ENCODE data around the gene INSM1.

INSM1 gene

DNA sequence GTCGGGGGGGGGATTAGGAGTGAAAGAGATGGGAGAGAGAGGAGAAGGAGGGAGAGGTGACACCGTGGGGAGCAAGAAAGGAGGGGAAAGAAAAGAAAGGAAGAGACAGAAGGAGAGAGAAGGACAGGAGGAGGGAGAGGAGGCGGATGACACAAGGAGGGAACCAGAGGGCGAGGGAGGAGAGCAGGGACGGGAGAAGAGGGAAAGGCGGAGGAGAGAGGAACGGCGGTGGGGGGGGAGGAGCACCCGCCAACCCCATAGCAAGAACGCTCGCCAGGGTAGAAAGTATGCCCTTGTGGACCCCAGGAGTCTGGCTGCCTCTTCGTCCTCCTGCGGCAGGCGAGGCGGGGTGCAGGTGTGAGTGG lies 4.5 kb upstream of the INSM1 start:
- Histone ChIP-seq H3K27me3 (replicated peaks; ENCODE audit: control insufficient read depth, insufficient read depth, low read length) (peaks cover 61% of the 10 kb centered on the region), H3K36me3 (ENCODE audit: control insufficient read depth, insufficient read depth, low read length, severe bottlenecking) (no peaks in the 10 kb centered on the region), H3K9ac (ENCODE audit: low read length) (no peak overlapping the region), H3K9me3 (ENCODE audit: control insufficient read depth, low read length) (no peaks in the 10 kb centered on the region), H3K4me3 (ENCODE audit: low read length) (no peak overlapping the region), H3K4me1 (ENCODE audit: control insufficient read depth, insufficient read depth, low read length) (peaks cover 4% of the 10 kb centered on the region)
- no peak for DNase-seq (ENCODE audit: low read depth)

DNA sequence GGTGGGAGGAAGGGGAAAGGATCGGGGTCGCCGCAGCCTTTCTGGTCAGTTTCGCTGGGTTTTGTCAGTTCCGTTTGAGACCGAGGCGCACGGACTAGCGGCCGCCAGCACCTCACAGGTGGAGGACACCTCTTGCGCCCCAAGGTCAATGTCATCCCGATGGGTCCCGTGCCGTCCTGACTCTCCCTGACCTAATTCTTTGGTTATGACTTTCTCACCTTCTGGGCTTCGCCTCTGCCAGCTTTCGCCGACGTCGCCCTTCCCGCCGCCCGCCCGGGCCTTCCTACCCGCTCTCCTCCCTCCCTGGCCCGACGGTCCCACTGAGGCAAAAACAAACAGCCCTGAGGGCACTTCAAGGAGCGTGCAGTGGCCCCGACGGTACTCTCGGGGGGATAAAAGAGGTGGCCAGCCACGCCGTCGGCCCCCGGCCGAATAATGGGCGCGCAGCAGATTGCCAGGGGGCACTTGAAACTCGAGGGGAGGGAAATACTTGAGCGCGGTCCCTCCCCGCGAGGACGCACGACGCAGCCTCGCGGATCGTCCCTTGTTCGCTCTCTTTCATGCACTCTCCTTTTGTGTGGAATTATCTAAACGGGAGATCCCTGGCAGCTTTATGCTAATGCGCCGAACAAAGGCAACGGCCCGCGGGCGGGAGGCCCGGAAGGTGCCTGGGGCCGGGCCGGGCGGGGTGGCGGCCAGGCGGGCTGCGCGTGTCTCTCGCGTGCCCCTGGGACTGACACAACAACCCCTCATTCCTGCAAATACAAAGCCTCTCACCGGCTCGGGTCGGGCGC lies 3.9 kb upstream of the INSM1 start:
- no peak for DNase-seq (ENCODE audit: low read depth)
- H3K9ac ChIP-seq (ENCODE audit: low read length), result no peak overlapping the region
- H3K36me3 ChIP-seq (ENCODE audit: control insufficient read depth, insufficient read depth, low read length, severe bottlenecking), result no peaks in the 10 kb centered on the region
- H3K27me3 ChIP-seq (replicated peaks; ENCODE audit: control insufficient read depth, insufficient read depth, low read length), result peaks cover 55% of the 10 kb centered on the region
- no peak overlapping the region for H3K4me3 ChIP-seq (ENCODE audit: low read length)
- H3K9me3 ChIP-seq (ENCODE audit: control insufficient read depth, low read length), result no peaks in the 10 kb centered on the region
- peaks cover 4% of the 10 kb centered on the region for H3K4me1 ChIP-seq (ENCODE audit: control insufficient read depth, insufficient read depth, low read length)

DNA sequence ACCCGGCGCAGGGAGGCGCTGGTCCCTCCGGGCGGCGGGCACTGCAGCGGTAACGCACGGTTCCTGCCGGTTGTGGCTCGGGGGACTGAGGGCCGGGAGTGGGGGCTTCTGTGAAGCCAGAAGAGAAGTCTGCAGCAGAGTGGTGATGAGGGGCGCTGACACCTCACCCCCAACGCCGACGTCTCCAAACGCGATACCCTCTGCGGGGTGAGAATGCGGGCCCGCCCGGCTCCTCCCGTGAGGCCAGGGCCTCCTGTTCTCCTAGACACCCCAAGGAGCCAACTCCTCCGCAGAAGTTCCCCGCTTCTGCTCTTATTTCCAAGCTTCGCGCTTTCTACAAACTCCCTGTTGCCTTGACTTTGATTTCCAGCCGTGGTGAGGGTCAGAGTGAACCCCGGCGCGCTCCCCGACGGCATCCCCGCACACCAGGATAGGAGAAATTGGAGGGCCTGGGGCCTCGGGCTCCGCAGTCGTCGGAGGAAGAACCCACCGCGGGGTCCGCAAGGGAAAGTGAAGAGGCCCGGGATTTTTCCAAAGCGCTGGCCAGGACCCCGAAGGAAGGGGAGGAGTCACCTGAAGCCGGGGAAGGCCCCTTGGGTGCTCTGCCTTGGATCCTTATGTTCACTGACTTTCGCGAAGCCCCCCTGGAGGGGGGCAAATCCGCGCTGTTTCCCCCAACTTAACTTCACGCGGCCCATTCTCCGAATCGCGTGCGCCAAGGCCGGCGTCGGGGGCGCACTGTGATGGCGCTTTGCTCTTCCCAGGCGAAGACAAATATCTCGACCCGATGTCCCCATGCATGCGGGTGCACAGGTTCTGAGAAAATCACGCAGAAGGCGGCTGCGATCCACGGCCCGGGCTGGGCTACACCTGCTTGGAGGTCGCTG lies 3.1 kb upstream of the INSM1 start:
- peaks cover 54% of the 10 kb centered on the region for H3K27me3 ChIP-seq (replicated peaks; ENCODE audit: control insufficient read depth, insufficient read depth, low read length)
- peaks cover 5% of the 10 kb centered on the region for H3K4me1 ChIP-seq (ENCODE audit: control insufficient read depth, insufficient read depth, low read length)
- H3K9me3 ChIP-seq (ENCODE audit: control insufficient read depth, low read length), result no peaks in the 10 kb centered on the region
- DNase-seq (ENCODE audit: low read depth), result no peak
- H3K4me3 ChIP-seq (ENCODE audit: low read length), result no peak overlapping the region
- H3K9ac ChIP-seq (ENCODE audit: low read length), result no peak overlapping the region
- no peaks in the 10 kb centered on the region for H3K36me3 ChIP-seq (ENCODE audit: control insufficient read depth, insufficient read depth, low read length, severe bottlenecking)

DNA sequence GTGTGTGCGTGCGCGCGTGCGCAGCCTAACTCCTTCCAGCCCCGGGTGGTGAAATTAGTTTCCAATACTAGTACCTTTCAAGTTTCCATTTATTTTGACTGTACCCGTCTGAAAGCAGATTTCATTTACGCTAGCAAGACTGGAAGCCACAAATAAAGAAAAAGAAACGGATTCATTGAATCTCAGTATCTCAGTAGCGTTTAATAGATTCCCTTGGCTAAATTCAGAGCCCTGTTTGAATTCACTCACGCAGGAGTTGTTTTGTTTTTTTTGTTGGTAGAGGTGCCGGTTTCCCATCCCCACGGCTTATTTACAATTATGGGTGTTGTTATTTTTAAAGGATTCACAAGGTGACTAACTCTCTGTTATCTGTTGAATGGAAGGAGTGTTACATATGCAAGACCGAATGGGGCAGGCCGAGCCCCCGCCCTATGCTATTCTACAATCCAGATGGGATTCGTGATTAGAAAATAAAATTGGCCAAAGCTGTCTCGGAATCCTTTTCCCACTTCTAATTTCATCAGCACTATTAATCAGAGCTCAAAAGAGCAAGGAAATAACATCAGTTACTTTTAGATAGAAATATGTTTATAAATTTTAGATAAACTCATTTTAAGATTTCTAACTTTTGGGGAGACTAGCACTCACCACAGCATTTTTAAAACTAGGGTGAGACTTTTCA lies 2.3 kb upstream of the INSM1 start:
- Histone ChIP-seq H3K27me3 (replicated peaks; ENCODE audit: control insufficient read depth, insufficient read depth, low read length) (peaks cover 61% of the 10 kb centered on the region), H3K4me3 (ENCODE audit: low read length) (no peak overlapping the region), H3K4me1 (ENCODE audit: control insufficient read depth, insufficient read depth, low read length) (peaks cover 4% of the 10 kb centered on the region), H3K36me3 (ENCODE audit: control insufficient read depth, insufficient read depth, low read length, severe bottlenecking) (no peaks in the 10 kb centered on the region), H3K9me3 (ENCODE audit: control insufficient read depth, low read length) (no peaks in the 10 kb centered on the region), H3K9ac (ENCODE audit: low read length) (no peak overlapping the region)
- DNase-seq (ENCODE audit: low read depth), result no peak

DNA sequence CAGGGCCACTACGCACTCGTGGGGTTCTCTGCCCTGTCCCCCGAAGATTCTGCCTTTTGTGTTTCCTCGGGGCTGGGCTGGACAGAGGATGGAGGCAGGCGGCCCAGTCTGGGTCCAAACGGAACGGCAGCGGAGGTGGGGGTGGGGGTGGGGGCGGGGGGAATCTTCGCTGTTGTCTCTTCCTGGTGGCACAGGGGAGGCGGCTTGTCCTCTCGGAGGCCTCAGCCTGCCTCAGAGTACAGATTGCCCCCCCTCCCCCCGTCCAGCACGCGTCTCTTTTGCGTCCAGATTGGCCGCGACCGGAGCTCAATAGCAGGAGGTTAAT lies 1.4 kb upstream of the INSM1 start:
- Histone ChIP-seq H3K4me3 (ENCODE audit: low read length) (no peak overlapping the region), H3K9ac (ENCODE audit: low read length) (no peak overlapping the region), H3K36me3 (ENCODE audit: control insufficient read depth, insufficient read depth, low read length, severe bottlenecking) (no peaks in the 10 kb centered on the region), H3K9me3 (ENCODE audit: control insufficient read depth, low read length) (no peaks in the 10 kb centered on the region), H3K4me1 (ENCODE audit: control insufficient read depth, insufficient read depth, low read length) (peaks cover 4% of the 10 kb centered on the region), H3K27me3 (replicated peaks; ENCODE audit: control insufficient read depth, insufficient read depth, low read length) (peaks cover 61% of the 10 kb centered on the region)
- DNase-seq (ENCODE audit: low read depth), result no peak

DNA sequence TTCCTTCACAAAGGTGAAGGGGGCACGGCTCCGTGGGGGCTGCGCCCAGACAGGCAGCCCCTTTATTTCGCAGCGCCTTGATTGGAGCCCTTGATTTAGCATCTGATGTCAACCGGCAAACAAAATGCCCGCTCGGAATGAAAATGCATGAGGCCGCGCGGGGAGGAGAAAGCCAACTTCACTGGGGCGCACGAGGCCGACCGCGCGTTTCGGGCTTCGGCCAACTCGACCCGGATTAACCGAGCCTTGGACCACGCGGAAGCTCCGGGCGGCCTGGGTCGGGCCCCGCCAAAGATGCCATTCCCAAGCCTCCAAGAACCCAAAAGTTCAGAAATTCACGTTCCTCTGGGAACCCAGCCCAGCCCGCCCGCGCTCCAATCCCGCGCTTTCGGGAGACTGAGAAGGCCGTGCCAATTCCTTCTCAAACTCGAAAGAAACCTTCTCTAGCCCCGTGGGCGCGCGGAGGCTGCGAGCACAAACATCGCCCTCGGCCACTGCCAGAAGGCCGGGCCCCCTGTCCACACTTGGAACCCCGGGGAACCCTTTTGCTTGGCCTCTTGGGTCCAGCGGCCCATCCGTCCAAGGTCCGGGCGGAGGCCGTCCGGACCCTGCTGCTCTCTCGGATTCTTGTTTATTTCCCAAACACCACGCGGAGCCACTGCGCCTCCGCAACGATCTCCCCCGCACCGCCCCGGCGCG lies 879 bp upstream of the INSM1 start:
- no peaks in the 10 kb centered on the region for H3K36me3 ChIP-seq (ENCODE audit: control insufficient read depth, insufficient read depth, low read length, severe bottlenecking)
- H3K4me1 ChIP-seq (ENCODE audit: control insufficient read depth, insufficient read depth, low read length), result peaks cover 4% of the 10 kb centered on the region
- H3K4me3 ChIP-seq (ENCODE audit: low read length), result no peak overlapping the region
- DNase-seq (ENCODE audit: low read depth), result no peak
- peaks cover 61% of the 10 kb centered on the region for H3K27me3 ChIP-seq (replicated peaks; ENCODE audit: control insufficient read depth, insufficient read depth, low read length)
- H3K9ac ChIP-seq (ENCODE audit: low read length), result no peak overlapping the region
- no peaks in the 10 kb centered on the region for H3K9me3 ChIP-seq (ENCODE audit: control insufficient read depth, low read length)

DNA sequence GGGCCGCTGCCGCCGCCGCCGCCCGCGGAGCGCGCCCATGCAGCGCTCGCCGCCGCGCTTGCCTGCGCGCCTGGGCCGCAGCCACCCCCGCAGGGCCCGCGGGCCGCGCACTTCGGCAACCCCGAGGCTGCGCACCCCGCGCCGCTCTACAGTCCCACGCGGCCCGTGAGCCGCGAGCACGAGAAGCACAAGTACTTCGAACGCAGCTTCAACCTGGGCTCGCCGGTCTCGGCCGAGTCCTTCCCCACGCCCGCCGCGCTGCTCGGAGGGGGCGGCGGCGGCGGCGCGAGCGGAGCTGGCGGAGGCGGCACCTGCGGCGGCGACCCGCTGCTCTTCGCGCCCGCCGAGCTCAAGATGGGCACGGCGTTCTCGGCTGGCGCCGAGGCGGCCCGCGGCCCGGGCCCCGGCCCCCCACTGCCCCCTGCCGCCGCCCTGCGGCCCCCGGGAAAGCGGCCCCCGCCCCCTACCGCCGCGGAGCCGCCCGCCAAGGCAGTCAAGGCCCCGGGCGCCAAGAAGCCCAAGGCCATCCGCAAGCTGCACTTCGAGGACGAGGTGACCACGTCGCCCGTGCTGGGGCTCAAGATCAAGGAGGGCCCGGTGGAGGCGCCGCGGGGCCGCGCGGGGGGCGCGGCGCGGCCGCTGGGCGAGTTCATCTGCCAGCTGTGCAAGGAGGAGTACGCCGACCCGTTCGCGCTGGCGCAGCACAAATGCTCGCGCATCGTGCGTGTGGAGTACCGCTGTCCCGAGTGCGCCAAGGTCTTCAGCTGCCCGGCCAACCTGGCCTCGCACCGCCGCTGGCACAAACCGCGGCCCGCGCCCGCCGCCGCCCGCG lies 730 bp downstream of the INSM1 start:
- Histone ChIP-seq H3K9me3 (ENCODE audit: control insufficient read depth, low read length) (no peaks in the 10 kb centered on the region), H3K4me3 (ENCODE audit: low read length) (no peak overlapping the region), H3K36me3 (ENCODE audit: control insufficient read depth, insufficient read depth, low read length, severe bottlenecking) (no peaks in the 10 kb centered on the region), H3K4me1 (ENCODE audit: control insufficient read depth, insufficient read depth, low read length) (peaks cover 8% of the 10 kb centered on the region), H3K27me3 (replicated peaks; ENCODE audit: control insufficient read depth, insufficient read depth, low read length) (peaks cover 62% of the 10 kb centered on the region), H3K9ac (ENCODE audit: low read length) (no peak overlapping the region)
- peak; percentile 29 for DNase-seq (ENCODE audit: low read depth)

DNA sequence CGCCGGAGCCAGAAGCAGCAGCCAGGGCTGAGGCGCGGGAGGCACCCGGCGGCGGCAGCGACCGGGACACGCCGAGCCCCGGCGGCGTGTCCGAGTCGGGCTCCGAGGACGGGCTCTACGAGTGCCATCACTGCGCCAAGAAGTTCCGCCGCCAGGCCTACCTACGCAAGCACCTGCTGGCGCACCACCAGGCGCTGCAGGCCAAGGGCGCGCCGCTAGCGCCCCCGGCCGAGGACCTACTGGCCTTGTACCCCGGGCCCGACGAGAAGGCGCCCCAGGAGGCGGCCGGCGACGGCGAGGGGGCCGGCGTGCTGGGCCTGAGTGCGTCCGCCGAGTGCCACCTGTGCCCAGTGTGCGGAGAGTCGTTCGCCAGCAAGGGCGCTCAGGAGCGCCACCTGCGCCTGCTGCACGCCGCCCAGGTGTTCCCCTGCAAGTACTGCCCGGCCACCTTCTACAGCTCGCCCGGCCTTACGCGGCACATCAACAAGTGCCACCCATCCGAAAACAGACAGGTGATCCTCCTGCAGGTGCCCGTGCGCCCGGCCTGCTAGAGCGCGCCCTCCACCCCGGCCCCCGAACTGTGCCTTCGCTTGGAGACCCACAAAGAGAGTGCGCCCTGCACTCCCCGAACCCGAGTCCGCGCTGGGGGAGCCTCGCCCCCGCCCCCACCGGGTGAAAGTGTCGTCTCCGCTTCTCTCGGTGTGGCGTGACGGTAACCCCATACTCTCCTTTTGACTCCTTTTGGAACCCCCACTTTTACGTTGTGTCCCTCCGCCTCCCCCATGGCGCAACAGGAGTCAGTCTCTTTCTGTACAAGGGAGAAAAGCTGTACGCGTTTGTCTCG lies 1.6 kb downstream of the INSM1 start:
- H3K4me3 ChIP-seq (ENCODE audit: low read length), result no peak overlapping the region
- no peak overlapping the region for H3K9ac ChIP-seq (ENCODE audit: low read length)
- peaks cover 64% of the 10 kb centered on the region for H3K27me3 ChIP-seq (replicated peaks; ENCODE audit: control insufficient read depth, insufficient read depth, low read length)
- no peak for DNase-seq (ENCODE audit: low read depth)
- peaks cover 4% of the 10 kb centered on the region for H3K9me3 ChIP-seq (ENCODE audit: control insufficient read depth, low read length)
- peaks cover 8% of the 10 kb centered on the region for H3K4me1 ChIP-seq (ENCODE audit: control insufficient read depth, insufficient read depth, low read length)
- no peaks in the 10 kb centered on the region for H3K36me3 ChIP-seq (ENCODE audit: control insufficient read depth, insufficient read depth, low read length, severe bottlenecking)

DNA sequence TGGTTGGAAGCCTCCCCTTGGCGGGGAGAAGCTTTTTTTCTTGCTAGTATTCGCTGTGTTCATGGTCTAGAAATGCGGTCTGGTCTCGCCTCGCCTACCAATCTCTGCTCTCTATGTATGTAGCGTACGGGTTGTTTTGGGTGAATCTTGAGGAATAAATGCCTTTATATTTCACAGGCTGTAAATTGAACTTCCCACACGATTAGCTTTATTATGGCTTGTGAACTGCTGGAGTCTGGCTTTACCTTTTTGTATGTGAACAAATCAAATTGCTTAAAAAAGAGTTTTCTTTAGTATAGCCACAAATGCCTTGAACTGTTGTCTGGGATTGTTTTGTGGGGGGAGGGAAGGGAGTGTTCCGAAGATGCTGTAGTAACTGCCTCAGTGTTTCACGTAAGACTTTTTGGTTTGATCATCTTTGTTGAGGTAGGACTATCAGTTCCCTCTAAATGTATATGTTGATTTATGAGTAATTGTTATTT lies 2.2 kb downstream of the INSM1 start:
- Histone ChIP-seq H3K4me1 (ENCODE audit: control insufficient read depth, insufficient read depth, low read length) (peaks cover 8% of the 10 kb centered on the region), H3K4me3 (ENCODE audit: low read length) (no peak overlapping the region), H3K9me3 (ENCODE audit: control insufficient read depth, low read length) (peaks cover 8% of the 10 kb centered on the region), H3K9ac (ENCODE audit: low read length) (no peak overlapping the region), H3K27me3 (replicated peaks; ENCODE audit: control insufficient read depth, insufficient read depth, low read length) (peaks cover 63% of the 10 kb centered on the region), H3K36me3 (ENCODE audit: control insufficient read depth, insufficient read depth, low read length, severe bottlenecking) (no peaks in the 10 kb centered on the region)
- DNase-seq (ENCODE audit: low read depth), result no peak

DNA sequence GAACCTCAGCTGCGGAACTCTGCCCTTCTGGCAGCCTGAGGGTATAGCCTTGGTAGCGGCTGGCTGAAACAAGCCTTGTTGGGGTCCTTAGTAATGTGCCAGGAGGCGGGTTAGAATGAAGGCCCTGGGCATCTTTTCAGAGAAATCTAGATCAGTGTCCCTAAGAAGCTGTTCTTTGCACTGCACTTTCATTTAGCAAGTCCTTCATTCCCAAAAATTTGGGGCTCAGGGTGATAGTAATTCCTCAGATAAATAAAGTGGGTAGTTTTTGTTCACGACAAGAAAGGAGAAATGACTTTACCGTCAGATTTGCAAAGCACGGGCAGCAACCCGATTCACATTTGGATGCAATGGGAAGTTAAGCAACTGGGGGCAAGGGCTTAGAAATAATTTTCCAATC lies 3.2 kb downstream of the INSM1 start:
- H3K36me3 ChIP-seq (ENCODE audit: control insufficient read depth, insufficient read depth, low read length, severe bottlenecking), result no peaks in the 10 kb centered on the region
- no peak overlapping the region for H3K4me3 ChIP-seq (ENCODE audit: low read length)
- no peak overlapping the region for H3K9ac ChIP-seq (ENCODE audit: low read length)
- H3K27me3 ChIP-seq (replicated peaks; ENCODE audit: control insufficient read depth, insufficient read depth, low read length), result peaks cover 62% of the 10 kb centered on the region
- H3K9me3 ChIP-seq (ENCODE audit: control insufficient read depth, low read length), result peaks cover 8% of the 10 kb centered on the region
- H3K4me1 ChIP-seq (ENCODE audit: control insufficient read depth, insufficient read depth, low read length), result peaks cover 8% of the 10 kb centered on the region
- DNase-seq (ENCODE audit: low read depth), result no peak

All from adipocyte (in vitro differentiated cells).